SH-SY5Y (cell line): Measurements from ENCODE around the gene TP53BP1.

ENCODE experiments used
- GATA2 ChIP-seq: IDR thresholded peaks from 2 replicates; pipeline ENCODE4 v1.6.1; 2011; ENCODE audit warnings: mild to moderate bottlenecking, low read depth, low read length
- GATA3 ChIP-seq: IDR thresholded peaks from 2 replicates; pipeline ENCODE4 v1.6.1; 2011; ENCODE audit warnings: low read depth, mild to moderate bottlenecking, low read length, moderate library complexity

DNA sequence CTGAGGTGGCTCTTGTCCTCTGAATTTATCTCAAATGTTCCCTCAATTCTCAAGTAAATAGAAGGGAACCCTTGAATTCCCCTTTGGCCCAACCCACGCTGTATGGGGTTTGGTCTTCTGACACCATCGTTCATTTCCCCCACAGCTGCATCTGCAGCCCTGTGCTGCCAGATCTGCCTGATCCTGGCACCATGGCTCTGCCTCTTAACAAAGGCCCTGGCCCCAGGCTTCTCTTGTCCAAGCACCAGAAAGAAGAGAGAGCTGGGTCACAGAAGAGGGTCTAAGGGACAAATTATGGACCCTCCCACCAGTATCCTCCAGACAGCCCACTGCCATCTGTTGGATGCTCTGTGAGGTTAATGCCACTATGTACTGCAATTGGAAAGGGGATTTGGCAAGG lies 26.2 kb upstream of the TP53BP1 start:
- no peak for TF ChIP-seq GATA2
- TF ChIP-seq GATA3: no peak
